NCI-H1694 (cell line): ENCODE measurements around the gene USP1.

ENCODE experiments used
- DNase-seq: peaks from one replicate; lab custom pipeline; 2025; lab: John Stamatoyannopoulos, UW

The USP1 gene, protein sequence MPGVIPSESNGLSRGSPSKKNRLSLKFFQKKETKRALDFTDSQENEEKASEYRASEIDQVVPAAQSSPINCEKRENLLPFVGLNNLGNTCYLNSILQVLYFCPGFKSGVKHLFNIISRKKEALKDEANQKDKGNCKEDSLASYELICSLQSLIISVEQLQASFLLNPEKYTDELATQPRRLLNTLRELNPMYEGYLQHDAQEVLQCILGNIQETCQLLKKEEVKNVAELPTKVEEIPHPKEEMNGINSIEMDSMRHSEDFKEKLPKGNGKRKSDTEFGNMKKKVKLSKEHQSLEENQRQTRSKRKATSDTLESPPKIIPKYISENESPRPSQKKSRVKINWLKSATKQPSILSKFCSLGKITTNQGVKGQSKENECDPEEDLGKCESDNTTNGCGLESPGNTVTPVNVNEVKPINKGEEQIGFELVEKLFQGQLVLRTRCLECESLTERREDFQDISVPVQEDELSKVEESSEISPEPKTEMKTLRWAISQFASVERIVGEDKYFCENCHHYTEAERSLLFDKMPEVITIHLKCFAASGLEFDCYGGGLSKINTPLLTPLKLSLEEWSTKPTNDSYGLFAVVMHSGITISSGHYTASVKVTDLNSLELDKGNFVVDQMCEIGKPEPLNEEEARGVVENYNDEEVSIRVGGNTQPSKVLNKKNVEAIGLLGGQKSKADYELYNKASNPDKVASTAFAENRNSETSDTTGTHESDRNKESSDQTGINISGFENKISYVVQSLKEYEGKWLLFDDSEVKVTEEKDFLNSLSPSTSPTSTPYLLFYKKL

DNA sequence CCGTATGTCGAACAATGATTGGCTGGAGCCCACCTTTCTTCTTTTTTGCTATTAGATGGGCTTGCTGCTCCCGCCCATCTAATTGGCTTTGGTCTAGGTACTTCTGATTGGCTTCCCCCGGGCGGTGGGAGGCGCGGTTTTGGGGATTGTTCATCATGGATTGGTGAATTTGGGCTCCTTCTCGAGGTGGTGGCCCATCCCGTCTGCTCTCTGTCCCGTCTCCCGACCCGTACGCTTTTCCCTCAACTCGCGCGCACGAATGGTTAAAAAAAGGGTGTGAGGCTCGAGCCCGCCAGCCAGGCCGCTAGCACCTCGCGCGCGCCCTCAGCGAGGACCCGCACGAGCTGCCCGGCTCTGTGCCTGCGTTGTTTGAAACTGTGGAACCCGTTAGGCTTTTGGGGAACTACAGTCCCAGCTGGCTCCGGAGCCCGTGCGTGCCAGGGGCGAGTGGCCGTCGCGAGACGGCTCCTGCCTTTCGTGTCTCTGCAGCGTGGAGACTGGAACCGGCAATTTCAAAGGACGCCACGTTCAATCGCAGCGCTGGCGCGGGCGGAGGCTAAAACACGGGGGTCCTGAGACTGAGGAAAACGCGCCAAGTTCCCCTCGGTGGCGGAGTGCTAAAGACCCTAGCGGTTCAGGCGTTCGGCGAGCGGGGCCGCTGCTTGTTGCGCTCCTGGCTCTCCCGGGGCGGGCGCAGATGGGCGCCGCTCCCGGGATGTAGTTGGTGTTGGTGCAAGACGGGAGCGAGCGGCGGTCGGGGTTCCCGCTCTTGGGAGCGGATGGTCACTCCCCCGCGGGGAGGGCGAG is at the start of gene USP1:
USP1 (plus strand) TSS at position 584 of the 807 bp plus-strand sequence. CDS start 2,819 bp downstream, outside the sequence.
- DNase-seq: peak; percentile 100

GRCh38 chr1:62389531-62389930 is 47.3 kb upstream of the USP1 start:
- DNase-seq: no peak

DNA sequence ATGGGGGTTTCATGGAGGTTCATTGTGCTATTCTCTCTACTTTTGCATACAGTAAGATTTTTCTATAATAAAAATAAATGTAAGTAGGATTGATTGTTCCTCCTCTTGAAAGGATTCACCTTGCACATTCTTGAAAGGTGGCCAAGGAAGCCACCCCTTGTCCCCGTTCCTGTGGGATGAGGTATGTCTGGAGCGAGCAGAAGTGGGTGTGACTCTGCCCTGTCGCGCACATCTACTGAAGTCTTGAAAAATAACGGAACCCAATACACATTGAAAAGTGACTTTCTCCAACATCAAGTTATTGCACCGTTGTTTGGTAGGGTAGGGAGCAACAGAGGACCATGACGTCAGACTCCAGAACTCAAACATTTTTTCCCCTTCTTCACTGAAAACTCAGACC is 46.8 kb upstream of the USP1 start:
- no peak for DNase-seq

- peak; percentile 51 for DNase-seq
These were observed 45.4 kb upstream of the USP1 start for GRCh38 chr1:62391369-62391971.

DNA sequence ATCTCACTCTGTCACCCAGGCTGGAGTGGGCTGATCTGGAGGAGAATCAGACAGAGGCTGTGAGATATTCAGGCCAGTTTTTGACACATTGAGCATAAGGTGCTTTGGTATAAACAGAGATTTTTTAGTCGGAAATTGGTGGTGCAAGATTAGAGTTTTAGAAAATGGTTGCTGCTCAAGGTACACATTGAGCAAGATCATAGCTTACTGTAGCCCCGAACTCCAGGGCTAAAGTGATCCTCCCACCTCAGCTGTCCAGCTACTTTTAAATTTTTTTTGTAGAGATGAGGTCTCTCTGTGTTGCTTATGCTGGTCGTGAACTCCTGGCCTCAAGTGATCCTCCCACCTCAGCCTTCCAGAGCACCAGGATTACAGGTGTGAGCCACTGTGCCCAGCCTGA is 43.9 kb upstream of the USP1 start:
- DNase-seq: no peak

- no peak for DNase-seq
These were observed 42.2 kb upstream of the USP1 start for GRCh38 chr1:62394646-62395045.

DNA sequence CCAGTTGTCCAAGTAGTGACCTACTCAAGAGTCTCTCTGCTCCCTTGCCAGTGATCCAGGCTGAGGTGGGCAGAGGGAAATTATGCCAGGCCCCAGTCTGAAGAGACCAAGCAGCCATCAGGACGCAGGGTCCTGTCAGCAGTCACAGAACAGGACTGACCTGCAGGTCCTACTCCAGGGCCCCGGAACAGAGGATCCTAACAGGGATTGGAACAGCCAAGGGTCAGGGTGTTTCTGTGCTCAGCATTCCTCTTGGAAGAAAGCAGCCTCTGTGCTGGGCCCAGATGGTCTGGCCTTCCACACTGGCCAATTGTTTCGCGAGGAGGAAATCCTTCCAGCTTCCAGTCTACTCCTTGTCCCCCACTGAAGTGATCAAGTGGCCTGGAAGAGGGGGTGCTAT is 41.6 kb upstream of the USP1 start:
- DNase-seq: no peak

- DNase-seq: no peak
These were observed 40.0 kb upstream of the USP1 start for GRCh38 chr1:62396871-62397270.

DNA sequence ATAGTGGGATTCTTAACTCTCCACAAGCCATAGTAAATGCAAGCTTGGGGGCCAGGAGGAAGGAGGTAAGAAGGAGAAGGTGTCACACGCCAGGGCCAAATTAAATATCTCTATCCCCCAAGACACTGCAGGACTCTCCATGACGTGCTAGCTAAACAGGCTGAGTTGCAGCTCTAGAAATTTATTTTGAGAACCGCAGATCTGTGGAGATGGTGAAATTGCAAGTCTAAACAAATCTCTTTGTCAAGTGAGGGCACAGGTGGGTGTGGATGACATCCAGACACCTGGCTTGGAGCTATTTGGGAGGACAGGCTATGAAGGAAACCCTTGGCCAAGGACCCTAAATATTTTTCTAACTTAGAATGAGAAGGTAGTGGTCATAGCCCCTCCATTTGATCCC is 39.5 kb upstream of the USP1 start:
- no peak for DNase-seq

- DNase-seq: no peak
These were observed 38.5 kb upstream of the USP1 start for GRCh38 chr1:62398377-62398776.

GRCh38 chr1:62401034-62401760 is 35.7 kb upstream of the USP1 start:
- DNase-seq: no peak

DNA sequence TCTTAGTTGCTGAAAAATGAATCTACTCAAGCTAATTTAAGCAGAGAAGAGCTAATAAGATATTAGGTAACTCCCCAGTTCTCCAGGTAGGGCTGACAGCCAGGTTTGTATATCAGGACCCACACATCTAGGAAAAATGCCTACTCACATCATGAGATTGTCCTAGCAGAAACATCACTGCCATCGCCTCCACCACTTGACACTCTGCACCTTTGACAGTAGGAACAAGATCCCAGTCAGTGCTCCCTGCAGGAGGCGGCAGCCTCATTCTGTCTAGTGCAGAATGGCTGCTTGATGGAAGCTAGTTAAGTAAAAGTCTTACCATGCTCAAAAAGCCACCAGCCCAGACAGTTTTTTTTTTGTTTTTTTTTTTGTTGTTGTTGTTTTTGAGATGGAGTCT is 31.6 kb upstream of the USP1 start:
- DNase-seq: no peak

DNA sequence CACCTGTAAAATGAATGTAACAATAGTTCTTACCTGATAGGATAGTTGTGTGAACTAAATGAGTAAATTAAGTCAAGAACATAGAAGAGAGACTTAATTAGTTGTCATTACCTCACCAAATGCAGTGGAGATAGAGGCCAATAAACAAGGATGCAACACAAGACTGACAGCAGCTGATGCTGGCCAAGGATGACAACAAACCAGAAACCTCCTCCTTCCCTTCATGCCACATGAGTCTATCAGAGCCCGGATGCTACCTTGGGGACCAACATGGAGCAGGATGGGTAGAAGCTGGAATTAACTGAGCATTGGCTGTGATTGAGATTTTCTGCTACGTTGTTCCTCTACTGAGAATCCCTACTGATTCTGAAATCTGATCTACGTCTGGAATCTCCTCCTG is 30.3 kb upstream of the USP1 start:
- no peak for DNase-seq

DNA sequence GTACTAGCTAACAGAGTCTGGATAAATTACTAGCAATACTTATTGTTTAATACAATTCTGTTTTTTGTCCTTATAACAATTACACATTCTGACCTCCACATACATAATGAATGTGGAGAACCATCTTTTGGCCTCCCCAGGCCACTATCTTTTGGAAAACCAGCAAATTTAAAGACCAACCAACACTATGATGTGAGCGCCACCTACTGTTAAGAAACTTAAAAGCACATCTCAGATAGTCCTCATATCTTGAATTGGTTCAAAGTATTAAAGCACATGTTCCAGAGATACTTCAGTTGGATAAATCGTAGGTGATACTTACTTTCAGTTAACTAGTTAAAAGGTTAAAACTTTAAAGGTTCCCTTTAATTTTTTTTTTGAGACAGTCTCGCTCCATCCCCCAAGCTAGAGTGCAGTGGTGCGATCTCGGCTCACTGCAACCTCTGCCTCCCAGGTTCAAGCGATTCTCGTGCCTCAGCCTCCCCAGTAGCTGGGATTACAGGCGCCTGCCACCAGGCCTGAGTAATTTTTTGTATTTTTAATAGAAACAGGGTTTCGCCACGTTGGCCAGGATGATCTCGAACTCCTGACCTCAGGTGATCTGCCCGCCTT is 29.3 kb upstream of the USP1 start:
- peak; percentile 89 for DNase-seq

DNA sequence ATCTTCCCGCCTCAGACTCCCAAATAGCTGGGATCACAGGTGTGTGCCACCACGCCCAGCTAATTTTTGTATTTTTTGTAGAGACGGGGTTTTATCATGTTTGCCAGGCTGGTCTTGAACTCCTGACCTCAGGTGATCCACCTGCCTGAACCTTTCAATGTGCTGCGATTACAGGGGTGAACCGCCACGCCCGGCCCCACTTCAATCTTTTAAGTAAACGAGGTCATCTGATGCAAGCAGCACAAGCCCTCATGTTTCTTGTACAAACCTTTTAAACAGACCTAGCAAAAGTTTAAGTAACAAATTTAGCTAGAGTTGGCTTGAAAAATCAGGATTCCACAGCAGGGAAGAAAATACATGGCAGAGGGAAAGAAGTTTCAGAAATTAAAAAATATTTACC is 21.2 kb upstream of the USP1 start:
- DNase-seq: no peak

DNA sequence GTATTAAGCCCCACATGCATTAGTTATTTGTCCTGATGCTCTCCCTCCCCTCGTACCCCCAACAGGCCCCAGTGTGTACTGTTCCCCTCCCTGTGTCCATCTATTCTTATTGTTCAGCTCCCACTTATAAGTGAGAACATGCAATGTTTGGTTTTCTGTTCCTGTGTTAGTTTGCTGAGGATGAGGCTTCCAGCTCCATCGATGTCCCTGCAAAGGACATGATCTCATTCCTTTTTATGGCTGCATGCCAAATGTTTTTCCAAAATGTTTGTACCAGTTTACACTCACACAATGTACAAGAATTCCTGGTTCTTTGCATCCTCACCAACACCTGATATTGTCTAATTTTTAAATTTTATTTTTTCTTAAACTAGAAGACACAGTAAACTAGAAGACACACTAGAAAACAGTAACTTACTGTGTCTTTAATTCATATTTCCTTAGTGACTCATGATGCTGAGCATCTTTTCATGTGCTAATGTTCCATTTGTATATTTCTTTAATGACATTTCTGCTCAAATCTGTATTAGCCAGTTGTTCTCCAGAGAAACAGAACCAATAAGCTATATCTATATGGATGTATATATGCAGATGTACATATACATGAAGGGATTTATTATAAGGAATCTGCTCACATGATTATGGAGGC is 19.4 kb upstream of the USP1 start:
- DNase-seq: peak; percentile 40

- no peak for DNase-seq
These were observed 16.6 kb upstream of the USP1 start for GRCh38 chr1:62420214-62420613.

DNA sequence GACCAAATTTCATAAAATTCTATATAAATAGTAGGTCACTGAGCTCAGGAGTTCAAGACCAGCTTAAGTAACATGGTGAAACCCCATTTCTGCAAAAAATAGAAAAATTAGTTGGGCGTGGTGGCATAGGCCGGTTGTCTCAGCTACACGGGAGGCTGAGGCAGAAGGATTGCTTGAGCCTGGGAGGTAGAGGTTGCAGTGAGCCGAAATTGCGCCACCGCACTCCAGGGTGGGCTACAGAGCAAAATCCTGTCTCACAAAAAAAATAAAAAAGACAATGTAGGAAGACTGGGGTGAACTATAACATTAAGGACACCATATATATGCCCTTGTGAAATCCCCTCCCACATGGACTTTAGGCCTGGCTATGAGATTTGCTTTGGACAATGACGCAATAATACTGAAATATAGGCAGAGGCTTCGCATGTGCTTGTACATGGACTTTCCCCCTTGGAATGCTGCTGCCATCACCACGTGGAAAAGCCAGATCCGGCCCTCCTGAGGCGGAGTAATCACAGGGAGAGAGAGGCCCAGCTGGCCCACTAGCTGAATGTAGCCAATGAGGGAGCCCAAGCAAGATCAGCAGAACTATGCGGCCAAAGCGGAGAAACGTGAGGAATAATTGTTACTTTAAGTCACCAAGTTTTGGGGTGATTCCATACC is 13.1 kb upstream of the USP1 start:
- DNase-seq: no peak

DNA sequence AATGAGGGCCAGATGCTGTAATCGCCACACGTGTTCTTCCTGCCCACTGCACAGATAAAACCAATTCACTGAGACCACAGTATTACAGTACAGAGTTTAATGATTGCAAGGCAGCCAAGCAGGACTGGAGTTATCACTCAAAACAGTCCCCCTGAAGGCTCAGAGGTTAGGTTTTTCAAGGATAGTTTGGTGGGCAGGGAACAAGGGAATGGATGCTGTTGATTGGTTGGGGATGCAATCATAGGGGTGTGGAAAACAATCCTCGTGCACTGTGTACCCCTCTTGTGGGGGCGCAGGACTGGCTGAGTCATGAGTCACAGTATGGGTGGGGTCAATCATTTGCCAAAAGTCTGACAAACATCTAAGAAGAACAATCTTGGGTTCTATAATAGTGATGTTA is 12.4 kb upstream of the USP1 start:
- DNase-seq: no peak

DNA sequence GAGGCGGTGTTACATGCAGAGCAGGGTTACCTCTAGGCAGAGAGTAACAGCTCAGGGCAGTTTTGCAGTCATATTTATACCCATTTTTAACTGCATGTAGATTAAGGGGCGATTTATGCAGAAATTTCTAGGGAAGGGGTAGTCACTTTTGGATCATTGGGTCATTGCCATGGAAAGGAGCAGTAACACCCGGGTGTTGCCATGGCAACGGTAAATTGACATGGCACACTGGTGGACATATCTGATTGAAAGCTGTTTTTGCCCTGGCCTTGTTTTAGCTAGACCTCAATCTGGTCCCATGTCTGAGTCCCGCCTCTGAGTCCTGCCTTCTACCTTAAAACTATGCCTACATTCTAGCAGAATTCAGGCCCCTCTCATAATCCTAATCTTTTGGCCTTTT is 11.8 kb upstream of the USP1 start:
- DNase-seq: no peak
